Fibroblast of the aortic adventitia (primary cell): Measurements from ENCODE around the gene XYLB. TPM values are rescaled to one million over a fixed set of nuclear protein-coding genes. Genes with fewer than 3 reads are reported as not detected.
A peak's percentile ranks its signal among the peaks of the same experiment; 100 is the strongest.

Source experiments
- DNase-seq: peaks from one replicate; pipeline ENCODE4 v3.0.0-alpha.2; 2010; ENCODE audit warnings: low read depth
- H3K4me3 ChIP-seq: 2 replicates; pipeline ENCODE4 v1.5.1; 2011; ENCODE audit warnings: low read depth, mild to moderate bottlenecking, control low read depth, low read length, moderate library complexity
- total RNA-seq: library from RNA; depleted of rRNA; stranded (reverse); fragments of >200 nt; gene quantifications from 2 replicates; pipeline ENCODE4 v1.2.3, GENCODE V29; 2012; ENCODE audit warnings: low replicate concordance
- TF ChIP-seq, protein P1 (sequence below): IDR thresholded peaks from 2 replicates; pipeline ENCODE4 v1.5.1; 2011; ENCODE audit warnings: mild to moderate bottlenecking, low read length, control low read depth, inconsistent platforms; ENCODE audit not compliant: insufficient read depth

The XYLB gene
- total RNA-seq, 1 donor, result 12.2 TPM

DNA sequence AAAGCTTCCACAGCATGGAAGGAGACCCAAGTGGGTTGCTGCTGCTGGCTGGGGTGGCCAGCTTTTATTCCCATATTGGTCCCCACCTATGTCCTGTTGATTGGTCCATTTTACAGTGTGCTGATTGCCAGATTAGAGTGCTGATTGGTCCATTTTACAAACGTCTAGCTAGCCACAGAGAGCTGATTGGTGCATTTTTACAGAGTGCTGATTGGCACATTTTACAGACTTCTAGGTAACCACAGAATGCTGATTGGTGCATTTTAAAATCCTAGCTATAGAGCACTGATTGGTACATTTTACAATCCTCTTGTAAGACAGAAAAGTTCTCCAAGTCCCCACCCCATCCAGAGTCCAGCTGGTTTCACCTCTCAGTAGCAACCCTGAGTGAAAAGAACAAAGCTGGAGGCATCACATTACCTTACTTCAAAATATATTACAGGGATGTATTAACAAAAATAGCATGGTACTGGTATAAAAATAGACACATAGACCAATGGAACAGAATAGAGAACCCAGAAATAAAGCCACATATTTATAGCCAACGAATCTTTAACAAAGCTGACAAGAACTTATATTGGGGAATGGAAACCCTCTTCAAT, 99.6 kb downstream of the XYLB start:
- TF ChIP-seq, protein P1, sequence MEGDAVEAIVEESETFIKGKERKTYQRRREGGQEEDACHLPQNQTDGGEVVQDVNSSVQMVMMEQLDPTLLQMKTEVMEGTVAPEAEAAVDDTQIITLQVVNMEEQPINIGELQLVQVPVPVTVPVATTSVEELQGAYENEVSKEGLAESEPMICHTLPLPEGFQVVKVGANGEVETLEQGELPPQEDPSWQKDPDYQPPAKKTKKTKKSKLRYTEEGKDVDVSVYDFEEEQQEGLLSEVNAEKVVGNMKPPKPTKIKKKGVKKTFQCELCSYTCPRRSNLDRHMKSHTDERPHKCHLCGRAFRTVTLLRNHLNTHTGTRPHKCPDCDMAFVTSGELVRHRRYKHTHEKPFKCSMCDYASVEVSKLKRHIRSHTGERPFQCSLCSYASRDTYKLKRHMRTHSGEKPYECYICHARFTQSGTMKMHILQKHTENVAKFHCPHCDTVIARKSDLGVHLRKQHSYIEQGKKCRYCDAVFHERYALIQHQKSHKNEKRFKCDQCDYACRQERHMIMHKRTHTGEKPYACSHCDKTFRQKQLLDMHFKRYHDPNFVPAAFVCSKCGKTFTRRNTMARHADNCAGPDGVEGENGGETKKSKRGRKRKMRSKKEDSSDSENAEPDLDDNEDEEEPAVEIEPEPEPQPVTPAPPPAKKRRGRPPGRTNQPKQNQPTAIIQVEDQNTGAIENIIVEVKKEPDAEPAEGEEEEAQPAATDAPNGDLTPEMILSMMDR, result no peak
- no peak overlapping the region for H3K4me3 ChIP-seq
- DNase-seq, result no peak

DNA sequence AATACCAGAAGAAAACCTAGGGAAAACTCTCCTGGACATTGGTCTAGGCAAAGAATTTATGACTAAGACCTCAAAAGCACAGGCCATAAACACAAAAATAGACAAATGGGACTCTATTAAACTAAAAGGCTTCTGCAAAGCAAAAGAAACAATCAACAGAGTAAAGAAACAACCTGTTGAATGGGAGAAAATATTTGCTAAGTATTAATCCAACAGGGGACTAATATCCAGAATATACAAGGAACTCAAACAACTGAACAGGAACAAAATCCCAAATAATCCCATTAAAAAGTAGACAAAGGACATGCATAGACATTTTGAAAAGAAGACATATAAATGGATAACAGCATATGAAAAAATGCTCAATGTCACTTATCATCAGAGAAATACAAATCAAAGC, 100.2 kb downstream of the XYLB start:
- DNase-seq, result no peak
- TF ChIP-seq, protein P1, result no peak
- no peak overlapping the region for H3K4me3 ChIP-seq

DNA sequence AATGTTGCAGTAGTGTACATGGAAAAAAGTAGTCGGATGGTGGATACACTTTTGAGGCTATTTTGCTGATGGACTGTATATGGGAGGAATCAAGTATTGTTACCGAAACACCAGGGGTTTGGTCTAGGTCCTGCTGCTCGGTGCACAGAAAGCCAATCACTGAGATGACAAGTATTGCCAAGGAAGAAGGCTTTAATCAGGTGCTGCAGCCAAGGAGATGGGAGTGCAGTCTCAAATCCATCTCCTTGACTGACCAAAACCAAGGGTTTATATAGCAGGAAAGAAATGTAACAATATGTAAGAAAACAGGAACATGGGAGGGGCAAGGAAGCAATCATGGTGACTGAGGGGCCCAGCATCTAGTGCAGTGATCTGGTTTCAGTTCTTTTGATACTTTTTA, 104.3 kb downstream of the XYLB start:
- no peak overlapping the region for H3K4me3 ChIP-seq
- TF ChIP-seq, protein P1, result no peak
- no peak for DNase-seq

DNA sequence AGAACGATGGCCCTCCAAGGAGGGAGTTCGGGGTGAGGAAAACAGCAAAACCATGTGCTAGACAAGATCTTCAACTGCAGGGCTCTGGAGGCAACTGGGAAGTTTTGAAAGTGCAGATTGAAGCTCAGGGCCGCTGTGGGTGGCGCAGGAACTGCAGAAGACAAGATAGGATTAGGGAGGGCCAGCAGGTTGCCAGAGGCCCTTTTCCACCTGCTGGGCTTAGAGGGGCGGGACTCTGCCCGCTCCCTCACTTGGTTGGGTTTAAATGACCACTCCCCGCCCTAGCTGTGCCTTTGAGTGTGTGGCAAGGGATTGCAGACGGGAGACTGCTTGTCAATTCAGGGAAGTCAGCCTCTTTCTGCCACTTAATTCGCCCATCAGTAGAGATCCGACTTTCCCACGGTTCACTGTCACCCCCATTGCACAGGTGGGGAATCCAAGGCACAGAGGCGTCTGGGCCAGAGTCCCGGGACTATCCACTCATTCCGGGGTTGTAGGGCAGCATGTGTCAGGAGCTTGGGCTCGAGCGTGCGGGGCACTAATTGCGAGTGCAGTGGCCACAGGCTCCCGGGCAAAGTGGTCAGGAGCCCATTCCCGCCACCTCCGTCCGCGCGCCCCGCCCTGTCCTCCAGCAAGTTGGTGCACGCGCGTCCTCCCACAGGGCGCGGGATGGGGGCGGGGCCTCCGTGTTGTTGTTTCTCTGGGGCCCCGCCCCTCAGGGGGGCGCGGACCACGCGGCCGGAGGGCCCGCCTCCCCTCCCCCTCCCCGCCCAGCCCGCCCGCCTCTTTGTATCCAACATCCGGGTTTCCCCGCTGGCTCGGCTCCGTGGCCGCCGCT, 106.7 kb downstream of the XYLB start, which contains the start of gene ACVR2B:
Gene ACVR2B (plus strand): TSS at position 816 of the 838 bp plus-strand sequence. CDS start 433 bp downstream, outside the sequence.
- peak within 1 kb of the TSS; percentile 69 for H3K4me3 ChIP-seq
- DNase-seq, result peak; percentile 57
- TF ChIP-seq, protein P1, result no peak

DNA sequence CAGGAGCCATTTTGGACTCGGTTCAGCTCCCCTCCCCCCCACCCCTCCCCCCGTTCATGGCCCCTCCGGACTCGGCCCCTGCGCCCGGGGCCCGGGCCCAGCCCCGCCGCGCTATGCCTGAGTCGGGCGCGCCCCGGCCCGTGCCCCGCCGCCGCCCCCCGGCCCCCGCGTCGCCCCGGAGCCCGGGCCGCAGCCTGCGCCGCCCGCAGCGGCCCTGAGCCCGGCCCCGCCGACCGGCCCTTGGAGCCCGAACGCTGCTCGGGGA, 107.3 kb downstream of the XYLB start:
- H3K4me3 ChIP-seq, result peak overlapping the region; percentile 69
- TF ChIP-seq, protein P1, result no peak
- no peak for DNase-seq

DNA sequence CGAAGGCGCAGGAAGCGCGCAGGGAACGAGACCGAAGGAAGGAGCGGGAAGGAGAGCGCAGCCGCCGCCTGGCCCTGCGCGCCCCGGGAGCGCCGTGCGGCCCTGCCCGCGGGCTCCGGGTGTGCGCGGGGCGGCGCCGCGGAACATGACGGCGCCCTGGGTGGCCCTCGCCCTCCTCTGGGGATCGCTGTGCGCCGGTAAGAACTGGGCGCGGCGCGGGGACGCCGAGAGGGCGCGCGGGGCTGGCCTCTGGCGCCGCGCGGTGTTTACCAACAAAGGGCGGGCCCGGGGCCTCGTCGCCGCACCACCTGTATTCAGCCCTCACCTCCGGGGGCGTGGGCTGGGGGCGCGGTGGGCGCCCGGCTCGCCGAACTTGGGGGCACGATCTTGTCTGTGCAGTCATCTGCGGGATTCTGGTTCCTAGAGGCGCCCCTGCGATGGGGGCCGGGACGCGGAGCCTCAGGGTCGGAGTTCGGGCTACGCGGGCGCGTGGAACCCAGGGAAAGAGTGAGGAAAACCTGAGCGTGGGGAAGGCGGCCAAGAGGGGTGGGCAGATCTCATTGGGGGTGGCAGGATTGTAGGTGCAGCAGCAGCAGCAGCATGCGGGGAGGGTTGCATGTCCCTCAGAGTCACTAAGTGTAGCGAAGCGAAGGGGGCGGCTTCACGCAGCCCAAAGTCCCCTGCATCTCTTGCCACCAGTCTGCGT, 107.7 kb downstream of the XYLB start:
- no peak for DNase-seq
- TF ChIP-seq, protein P1, result no peak

More for the DNA sequence above, 107.7 kb downstream of the XYLB start:
- H3K4me3 ChIP-seq, result peak overlapping the region; percentile 69
